Measurements from ENCODE around the gene HOXA3.

The HOXA3 gene

DNA sequence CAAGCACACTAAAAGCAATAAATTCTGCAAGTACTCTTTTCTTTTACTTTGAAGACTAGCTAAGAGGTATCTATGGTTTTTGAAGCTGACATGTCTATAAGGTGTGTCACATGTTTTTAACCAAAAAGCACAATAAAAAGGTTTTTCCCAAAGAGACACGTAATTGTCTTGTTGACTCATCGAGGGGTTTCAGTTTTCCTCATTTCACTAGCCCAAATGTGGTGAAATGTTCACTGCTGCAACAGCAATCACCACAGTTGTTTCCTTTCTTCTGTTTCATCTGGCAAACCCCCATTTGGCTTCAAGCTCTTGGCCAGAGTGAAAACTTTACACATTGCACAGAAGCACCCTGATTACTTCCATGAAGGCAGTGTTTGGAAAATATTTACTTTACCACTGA, 18.0 kb downstream of the HOXA3 start:
- H3K27ac ChIP-seq, result peak overlapping the region; percentile 33

DNA sequence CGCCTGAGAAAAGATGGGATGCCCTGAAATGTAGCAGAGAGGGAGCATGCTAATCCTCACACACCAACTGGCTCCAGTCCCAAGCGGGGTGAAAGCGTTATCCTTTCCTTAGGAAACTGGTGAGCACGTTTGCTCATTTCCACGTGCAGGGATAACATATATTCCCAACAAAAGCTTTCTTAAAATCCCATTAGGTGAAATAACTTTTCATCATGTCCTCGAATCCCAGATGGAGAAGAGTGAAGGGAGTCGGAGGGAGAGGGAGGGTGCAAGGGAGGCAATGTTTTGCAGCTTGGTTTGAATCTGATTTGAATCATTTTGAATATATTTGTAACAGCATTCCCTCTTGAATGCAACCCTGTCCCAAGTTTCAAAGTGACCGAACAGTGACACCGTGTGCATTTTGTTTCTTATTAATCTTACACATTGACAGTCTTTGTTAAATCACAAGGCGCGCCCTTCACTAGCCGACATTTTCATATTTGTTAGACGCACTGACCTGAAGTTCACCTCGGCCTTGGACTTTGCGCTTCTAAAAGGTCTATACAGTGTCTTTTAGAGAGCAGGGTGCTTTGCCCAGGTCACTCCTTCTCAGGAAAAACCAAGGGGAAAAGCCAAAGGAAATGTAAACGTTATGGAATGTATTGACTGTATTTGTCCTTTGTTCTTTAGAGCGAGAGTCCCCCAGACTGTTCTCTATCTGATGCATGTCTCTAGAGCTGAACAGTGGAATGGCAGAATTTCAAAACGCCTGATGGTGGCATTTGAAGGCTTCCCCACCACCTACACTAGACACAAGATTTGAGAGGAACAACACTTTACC, 18.8 kb downstream of the HOXA3 start:
- H3K27ac ChIP-seq, result peak overlapping the region; percentile 33

More for the DNA sequence above, 18.0 kb downstream of the HOXA3 start:
- no peak for DNase-seq (ENCODE audit: low read depth, low spot score)

GRCh38 chr7:27132978-27133377, 19.4 kb downstream of the HOXA3 start:
- no peak overlapping the region for H3K27ac ChIP-seq
- no peak for DNase-seq (ENCODE audit: low read depth, low spot score)

More for the DNA sequence above, 18.8 kb downstream of the HOXA3 start:
- DNase-seq (ENCODE audit: low read depth, low spot score), result no peak

GRCh38 chr7:27132214-27132613, 20.2 kb downstream of the HOXA3 start:
- DNase-seq (ENCODE audit: low read depth, low spot score), result no peak
- H3K27ac ChIP-seq, result no peak overlapping the region

DNA sequence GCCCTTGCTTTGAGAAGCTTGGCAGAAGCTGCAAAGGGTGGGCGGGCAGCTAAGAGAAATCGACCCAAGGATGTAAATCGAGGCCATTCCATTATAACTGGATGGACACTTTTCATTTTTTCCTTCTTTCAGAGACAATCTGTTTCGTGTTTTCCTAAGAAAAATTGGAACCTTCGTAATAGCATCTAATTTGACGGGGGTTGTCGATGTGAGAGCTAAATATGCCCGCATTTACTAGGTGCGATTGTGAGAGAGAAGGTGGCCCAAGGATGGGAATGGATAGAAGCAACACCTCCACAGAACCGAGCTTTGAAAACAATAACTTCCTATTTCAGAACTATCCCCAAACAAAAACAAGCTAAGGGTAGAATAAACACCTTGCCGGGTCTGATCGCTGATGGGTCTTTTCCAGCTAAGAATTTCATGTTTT, 21.0 kb downstream of the HOXA3 start:
- no peak for DNase-seq (ENCODE audit: low read depth, low spot score)
- H3K27ac ChIP-seq, result no peak overlapping the region

- DNase-seq (ENCODE audit: low read depth, low spot score), result no peak
- H3K27ac ChIP-seq, result peak within 1 kb of the TSS; percentile 2
These were observed 21.6 kb downstream of the HOXA3 start, which contains the start of gene HOXA4 for GRCh38 chr7:27130540-27131389. HOXA4 (minus strand) TSS chr7:27130757; CDS start chr7:27130733, 24 bp downstream.

GRCh38 chr7:27129729-27130539, 22.4 kb downstream of the HOXA3 start:
- DNase-seq (ENCODE audit: low read depth, low spot score), result no peak

DNA sequence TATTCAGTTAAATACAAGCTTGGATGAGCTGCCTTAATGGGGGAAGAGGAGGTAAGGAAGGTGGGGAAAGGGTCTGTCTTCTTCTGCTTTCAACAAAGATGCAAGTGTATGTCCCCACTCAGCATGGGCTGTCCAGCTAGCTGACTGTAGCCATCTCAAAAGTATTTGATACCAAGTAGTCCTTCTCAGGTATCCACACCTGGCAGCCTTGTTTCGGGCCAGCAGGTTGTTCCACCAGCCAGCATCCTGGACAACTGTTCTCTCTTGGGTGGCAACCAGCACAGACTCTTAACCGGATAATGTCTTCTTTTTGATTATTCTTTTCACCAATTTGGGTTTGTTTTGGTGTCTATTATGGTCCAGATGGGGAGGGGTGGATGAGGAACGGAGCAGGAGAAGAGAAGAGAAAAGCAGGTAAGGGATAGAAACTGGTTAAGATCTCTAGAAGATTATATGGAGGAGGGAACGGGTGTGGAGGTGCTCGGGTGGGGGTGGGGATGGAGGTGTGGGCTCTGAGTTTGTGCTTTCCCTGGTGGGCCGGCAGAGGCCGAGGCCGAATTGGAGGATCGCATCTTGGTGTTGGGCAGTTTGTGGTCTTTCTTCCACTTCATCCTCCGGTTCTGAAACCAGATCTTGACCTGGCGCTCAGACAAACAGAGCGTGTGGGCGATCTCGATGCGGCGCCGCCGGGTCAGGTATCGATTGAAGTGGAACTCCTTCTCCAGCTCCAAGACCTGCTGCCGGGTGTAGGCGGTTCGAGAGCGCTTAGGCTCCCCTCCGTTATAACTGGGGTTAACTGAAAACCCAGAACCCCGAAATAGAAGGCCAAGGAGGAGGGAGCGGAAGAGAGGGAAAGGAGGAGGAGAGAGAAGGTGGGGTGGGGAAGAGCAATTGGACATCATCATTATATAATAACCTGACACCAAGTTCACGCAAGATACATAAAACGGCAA, 23.3 kb downstream of the HOXA3 start:
- no peak for DNase-seq (ENCODE audit: low read depth, low spot score)
- H3K27ac ChIP-seq, result no peak overlapping the region

More at GRCh38 chr7:27129729-27130539, 22.4 kb downstream of the HOXA3 start:
- no peak overlapping the region for H3K27ac ChIP-seq

DNA sequence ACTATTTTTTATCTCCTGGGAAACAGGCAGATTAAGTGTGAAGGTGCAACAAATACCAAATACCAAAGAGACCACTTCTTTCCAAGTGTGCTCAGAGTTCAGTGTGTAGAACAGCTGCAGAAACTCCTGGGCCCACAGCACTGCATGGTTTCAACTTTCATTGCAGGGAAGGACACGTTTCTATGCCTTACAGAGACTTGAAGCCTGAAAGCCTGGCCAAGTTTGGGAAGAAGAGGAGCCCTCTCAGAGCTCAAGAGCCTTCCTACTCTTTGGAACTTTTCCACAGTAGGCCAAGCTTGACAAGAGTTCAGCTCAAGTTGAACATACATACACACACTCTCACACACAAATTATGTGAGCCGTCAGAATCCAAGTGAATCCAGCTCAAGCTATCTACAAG, 24.3 kb downstream of the HOXA3 start:
- DNase-seq (ENCODE audit: low read depth, low spot score), result no peak

DNA sequence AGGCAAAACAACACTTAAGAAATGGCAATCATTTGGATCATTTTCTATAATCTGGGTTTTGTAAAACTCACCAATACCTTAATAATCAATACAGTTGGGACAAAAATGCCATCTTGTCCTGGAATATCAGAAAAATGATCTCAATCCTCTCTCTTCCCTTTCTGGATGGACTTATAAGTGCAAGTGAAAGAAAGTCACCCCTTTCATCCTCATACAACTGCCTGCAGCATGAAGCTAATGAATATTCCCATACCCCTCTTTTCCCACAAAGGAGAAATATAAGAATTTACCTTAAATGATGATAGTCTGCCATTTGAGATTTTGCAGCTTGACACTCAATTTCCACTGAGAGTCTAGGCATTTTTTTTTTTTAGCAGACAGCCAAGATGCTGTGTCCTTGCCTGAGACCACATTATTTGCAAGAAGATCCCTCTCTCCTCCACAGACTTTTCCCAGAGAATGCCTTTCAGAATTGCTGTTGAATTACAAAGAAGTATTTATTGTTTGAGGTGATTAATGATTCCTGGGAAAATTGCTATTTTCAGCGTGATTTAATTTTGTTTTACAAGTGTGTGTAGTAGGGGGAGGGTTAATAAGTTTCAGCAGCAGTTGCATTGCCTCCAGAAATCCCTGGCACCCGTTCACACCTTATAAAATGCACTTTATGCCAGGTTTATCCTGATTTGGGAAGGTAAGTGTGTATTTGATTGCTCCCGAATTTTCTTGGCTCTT, 25.6 kb downstream of the HOXA3 start:
- DNase-seq (ENCODE audit: low read depth, low spot score), result no peak

More for the DNA sequence above, 24.3 kb downstream of the HOXA3 start:
- no peak overlapping the region for H3K27ac ChIP-seq

DNA sequence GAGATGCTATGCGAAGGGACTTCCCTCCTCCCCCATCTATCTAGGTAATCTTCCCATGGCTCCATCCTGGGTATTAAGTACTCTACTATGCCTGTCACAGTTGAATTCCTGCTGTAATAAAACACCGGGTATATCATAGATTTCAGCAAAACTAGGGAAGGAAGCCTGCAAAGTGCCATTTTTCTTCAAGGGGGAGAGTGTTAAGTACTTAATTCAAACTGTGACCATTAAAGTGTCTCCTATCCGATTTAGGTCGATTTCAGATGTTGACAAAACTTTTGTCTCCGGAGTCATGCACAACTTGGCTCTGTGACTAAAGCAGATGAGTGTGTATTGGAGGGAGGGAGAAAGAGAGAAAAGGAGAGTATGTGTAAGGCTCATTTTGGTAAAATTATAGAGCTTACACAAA, 26.4 kb downstream of the HOXA3 start:
- no peak overlapping the region for H3K27ac ChIP-seq
- no peak for DNase-seq (ENCODE audit: low read depth, low spot score)

More for the DNA sequence above, 25.6 kb downstream of the HOXA3 start:
- no peak overlapping the region for H3K27ac ChIP-seq

- H3K27ac ChIP-seq, result no peak overlapping the region
- DNase-seq (ENCODE audit: low read depth, low spot score), result no peak
These were observed 27.3 kb downstream of the HOXA3 start for GRCh38 chr7:27124902-27125689.

GRCh38 chr7:27124096-27124901, 28.1 kb downstream of the HOXA3 start:
- H3K27ac ChIP-seq, result no peak overlapping the region
- DNase-seq (ENCODE audit: low read depth, low spot score), result no peak

- DNase-seq (ENCODE audit: low read depth, low spot score), result no peak
- no peak overlapping the region for H3K27ac ChIP-seq
These were observed 28.8 kb downstream of the HOXA3 start for GRCh38 chr7:27123477-27124053.

DNA sequence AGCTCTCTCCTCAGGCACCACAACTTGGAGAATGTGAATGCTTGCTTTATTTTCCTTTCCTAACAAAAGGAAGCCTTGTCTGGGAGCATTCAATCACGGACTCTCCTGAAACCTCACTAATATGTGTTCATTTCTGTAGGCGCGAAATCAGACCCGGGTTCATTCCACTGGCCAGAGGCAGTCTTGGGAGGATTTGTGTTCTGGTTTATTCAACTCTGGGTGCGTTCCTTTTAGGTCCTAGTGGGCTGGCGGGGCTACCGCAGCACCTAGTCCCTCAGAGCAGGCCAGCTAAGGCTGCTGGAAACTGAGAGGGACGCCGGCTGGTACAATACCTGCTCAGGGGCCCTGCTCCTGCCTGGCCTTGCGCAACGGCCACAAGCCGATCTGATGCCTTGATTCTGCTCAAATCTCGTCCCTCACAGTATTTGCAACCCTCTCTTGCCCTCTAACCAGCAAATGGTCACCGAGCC, 29.3 kb downstream of the HOXA3 start:
- H3K27ac ChIP-seq, result no peak overlapping the region
- no peak for DNase-seq (ENCODE audit: low read depth, low spot score)

All from epithelial cell of prostate (primary cell).